GM19452 (cell line): ENCODE measurements around the gene GLG1.
"Not testable (repeated sequence)": the region's sequence is repeated elsewhere in the genome, so short reads cannot be mapped to it uniquely, and the experiment has no call there.

Experiments used
- ATAC-seq: cut with Tn5 transposase; IDR thresholded peaks from one replicate; pipeline ENCODE4 v1.9.1; 2021; ENCODE audit not compliant: unreplicated experiment

The GLG1 gene

DNA sequence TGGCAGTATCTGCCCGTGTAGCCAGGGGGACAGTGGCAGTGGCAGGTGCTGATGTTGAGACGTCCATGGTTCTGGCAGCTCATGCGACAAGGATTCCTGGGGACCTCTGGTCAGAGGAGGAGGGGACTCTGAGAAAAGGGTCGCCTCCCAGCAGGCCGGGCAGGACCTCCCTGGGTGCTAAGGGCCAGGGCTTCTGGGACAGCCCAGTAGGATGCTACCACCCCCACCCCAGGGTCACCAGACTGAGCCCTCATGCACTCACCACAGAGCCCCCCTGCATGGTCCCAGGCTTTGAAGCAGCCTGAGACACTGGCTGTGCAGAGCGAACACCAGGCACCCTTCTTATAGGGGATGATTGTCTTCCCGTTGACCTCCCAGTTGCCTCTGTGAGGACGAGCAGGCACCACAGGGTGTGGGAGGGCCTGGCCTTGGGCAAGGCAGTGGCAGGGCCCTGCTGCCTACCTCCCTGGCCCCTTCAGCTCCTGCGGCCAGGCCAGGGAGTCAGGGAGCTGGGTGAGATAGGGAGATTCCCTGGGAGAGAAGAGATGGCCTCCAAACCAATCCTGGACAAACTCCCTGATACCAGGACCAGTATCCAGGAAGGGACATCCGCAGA, 194.0 kb downstream of the GLG1 start:
- not testable (repeated sequence) for ATAC-seq

- ATAC-seq, result not testable (repeated sequence)
These were observed 194.7 kb downstream of the GLG1 start for GRCh38 chr16:74412138-74412774.

GRCh38 chr16:74410981-74411380, 195.9 kb downstream of the GLG1 start:
- not testable (repeated sequence) for ATAC-seq

GRCh38 chr16:74410057-74410957, 196.6 kb downstream of the GLG1 start:
- ATAC-seq, result not testable (repeated sequence)

- not testable (repeated sequence) for ATAC-seq
These were observed 197.5 kb downstream of the GLG1 start for GRCh38 chr16:74409185-74409981.

DNA sequence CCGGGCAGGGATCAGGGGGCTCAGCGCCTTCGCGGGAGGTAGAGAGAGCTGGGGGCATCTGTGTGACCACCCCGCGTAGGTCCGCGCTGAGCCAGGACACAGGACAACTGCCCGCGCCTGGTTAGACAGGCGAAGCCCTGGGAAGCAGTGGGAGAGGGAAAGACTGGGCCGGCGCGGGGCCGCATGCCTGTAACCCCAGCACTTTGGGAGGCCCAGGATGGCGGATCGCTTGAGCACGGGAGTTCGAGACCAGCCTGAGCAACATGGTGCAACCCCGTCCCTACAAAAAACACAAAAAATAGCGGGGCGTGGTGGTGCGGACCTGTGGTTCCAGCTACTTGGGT, 199.6 kb downstream of the GLG1 start:
- not testable (repeated sequence) for ATAC-seq

DNA sequence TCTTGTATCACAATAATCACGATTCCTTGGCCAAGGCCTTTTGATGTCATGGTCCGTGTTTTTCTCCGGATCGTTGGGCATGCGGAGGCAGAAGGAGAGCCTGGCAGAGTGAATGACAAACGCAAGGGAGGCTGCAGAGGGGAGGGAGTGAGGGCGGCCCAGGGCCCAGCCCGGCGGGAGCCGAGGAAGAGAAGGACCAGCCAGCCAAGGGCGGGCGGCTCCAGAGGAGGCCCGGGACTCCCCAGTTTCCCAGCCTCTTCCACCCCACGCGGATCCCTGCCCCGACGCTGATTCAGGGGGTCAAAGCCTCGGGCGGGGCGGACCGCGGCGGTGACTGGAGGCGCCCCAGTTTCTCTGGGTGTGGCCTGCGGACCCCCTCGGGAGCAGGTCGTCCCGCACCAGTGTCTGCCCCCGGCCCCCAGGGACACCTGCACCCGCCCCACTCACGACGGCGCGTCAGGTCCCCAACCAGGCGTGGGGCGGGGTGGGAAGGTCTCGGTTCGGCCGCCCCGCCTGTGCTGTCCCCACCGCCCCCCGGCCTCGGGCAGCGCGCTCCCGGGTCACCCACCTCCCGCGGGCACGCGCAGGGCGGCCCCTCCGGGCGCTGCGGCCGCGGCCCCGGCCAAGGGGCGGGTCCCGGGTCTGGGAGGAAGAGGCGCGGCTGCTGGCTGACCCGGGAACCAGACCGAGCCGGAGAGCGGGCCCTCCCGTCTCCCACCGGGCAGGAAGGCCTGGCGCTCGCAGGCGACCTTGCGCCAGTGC, 200.1 kb downstream of the GLG1 start:
- not testable (repeated sequence) for ATAC-seq

- not testable (repeated sequence) for ATAC-seq
These were observed 202.6 kb downstream of the GLG1 start for GRCh38 chr16:74404148-74404933.

- not testable (repeated sequence) for ATAC-seq
These were observed 206.7 kb downstream of the GLG1 start for GRCh38 chr16:74400238-74400637.

DNA sequence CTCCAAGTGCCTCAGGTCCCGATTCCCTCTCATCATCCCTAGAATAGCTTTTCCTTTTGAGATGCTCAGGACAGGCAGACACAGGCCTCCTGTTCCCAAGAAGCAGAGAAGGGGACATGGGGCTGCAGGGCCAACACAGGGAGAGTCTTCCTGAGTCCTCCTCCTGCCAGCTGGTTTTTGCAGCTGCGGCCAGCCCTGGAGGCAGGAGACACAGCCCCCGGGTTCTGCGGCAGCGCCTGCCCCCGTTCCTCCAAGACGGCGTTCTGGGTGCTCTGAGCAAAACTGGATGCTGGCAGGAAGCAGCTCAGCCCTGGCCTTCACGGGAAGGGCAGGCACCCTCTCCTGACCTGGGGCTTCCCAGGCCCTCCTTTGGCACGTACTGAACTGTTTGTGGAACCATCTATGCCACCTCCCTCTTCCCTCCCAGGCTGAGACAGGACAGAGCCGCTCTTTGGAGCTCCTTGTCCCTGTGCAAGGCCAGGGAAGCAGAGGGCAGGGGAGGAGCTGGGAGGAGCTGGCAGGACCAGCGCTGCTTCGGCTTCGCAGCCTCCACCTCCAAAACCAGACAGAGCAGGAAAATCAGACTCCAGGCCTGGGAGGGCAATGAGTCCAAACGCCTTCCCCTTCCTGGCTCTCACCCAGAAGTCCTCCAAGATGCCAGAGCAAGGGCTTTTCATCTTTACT, 208.6 kb downstream of the GLG1 start:
- not testable (repeated sequence) for ATAC-seq
